HG03280 (cell line): ENCODE data around the gene CMTM8.
"Not testable (repeated sequence)": the region's sequence is repeated elsewhere in the genome, so short reads cannot be mapped to it uniquely, and the experiment has no call there.

Experiments used
- ATAC-seq: cut with Tn5 transposase; IDR thresholded peaks from one replicate; pipeline ENCODE4 v1.9.1; 2021; ENCODE audit warnings: mild to moderate bottlenecking, moderate library complexity; ENCODE audit not compliant: unreplicated experiment

Gene CMTM8

GRCh38 chr3:32228743-32229142 lies 9.7 kb upstream of the CMTM8 start:
- not testable (repeated sequence) for ATAC-seq

GRCh38 chr3:32229565-32229964 lies 8.9 kb upstream of the CMTM8 start:
- ATAC-seq = no peak

GRCh38 chr3:32236377-32236776 lies 2.1 kb upstream of the CMTM8 start:
- no peak for ATAC-seq

- no peak for ATAC-seq
Observed at GRCh38 chr3:32237670-32238452, 619 bp upstream of the CMTM8 start.

- no peak for ATAC-seq
Observed at GRCh38 chr3:32239307-32240158, 1.1 kb downstream of the CMTM8 start.

GRCh38 chr3:32240159-32240545 lies 1.7 kb downstream of the CMTM8 start:
- ATAC-seq = peak; percentile 71

GRCh38 chr3:32241100-32241499 lies 2.6 kb downstream of the CMTM8 start:
- no peak for ATAC-seq

GRCh38 chr3:32243519-32243918 lies 5.0 kb downstream of the CMTM8 start:
- ATAC-seq = no peak

- ATAC-seq = no peak
Observed at GRCh38 chr3:32245200-32245599, 6.7 kb downstream of the CMTM8 start.

GRCh38 chr3:32246079-32246675 lies 7.7 kb downstream of the CMTM8 start:
- no peak for ATAC-seq

- no peak for ATAC-seq
Observed at GRCh38 chr3:32249184-32249782, 10.8 kb downstream of the CMTM8 start.

GRCh38 chr3:32254268-32254667 lies 15.8 kb downstream of the CMTM8 start:
- ATAC-seq = no peak

- ATAC-seq = no peak
Observed at GRCh38 chr3:32255345-32255744, 16.9 kb downstream of the CMTM8 start.

GRCh38 chr3:32256206-32256605 lies 17.7 kb downstream of the CMTM8 start:
- ATAC-seq = no peak

GRCh38 chr3:32257042-32257441 lies 18.6 kb downstream of the CMTM8 start:
- ATAC-seq = no peak

- ATAC-seq = no peak
Observed at GRCh38 chr3:32257641-32258438, 19.4 kb downstream of the CMTM8 start.

GRCh38 chr3:32258869-32259268 lies 20.4 kb downstream of the CMTM8 start:
- ATAC-seq = no peak

- no peak for ATAC-seq
Observed at GRCh38 chr3:32261545-32261944, 23.1 kb downstream of the CMTM8 start.

- ATAC-seq = no peak
Observed at GRCh38 chr3:32262201-32262600, 23.7 kb downstream of the CMTM8 start.

GRCh38 chr3:32274306-32274705 lies 35.8 kb downstream of the CMTM8 start:
- ATAC-seq = no peak
